ENCODE data around the gene SDCBP2.

The SDCBP2 gene

DNA sequence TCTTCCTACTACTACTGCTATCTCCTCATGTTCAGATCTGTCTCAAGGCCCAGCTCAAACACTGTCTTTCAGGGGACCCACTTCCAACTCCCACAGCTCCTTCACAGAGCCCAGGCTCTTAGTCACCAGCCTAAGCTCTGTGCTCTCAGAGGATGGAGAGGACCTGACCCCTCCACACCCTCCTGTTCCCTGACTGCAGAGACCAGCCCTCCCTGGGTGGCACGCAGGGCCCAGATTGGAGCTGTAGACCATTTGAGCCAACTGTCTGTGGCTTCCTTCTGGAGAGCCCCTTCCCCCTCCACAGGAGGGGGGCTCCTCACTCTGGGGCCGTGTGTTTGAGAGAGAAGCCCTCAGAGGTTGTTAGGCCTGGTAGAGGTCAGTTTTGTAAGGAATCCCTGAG is 53.0 kb downstream of the SDCBP2 start:
- H3K9me3 Mint-ChIP-seq, result no peaks in the 10 kb centered on the region
- no peak overlapping the region for H3K27ac Mint-ChIP-seq
- no peaks in the 10 kb centered on the region for H3K27me3 Mint-ChIP-seq (ENCODE audit: low read depth)
- H3K36me3 Mint-ChIP-seq (ENCODE audit: low read depth), result no peaks in the 10 kb centered on the region
- no peak overlapping the region for H3K4me3 Mint-ChIP-seq
- no peaks in the 10 kb centered on the region for H3K4me1 Mint-ChIP-seq (ENCODE audit: low read depth)

DNA sequence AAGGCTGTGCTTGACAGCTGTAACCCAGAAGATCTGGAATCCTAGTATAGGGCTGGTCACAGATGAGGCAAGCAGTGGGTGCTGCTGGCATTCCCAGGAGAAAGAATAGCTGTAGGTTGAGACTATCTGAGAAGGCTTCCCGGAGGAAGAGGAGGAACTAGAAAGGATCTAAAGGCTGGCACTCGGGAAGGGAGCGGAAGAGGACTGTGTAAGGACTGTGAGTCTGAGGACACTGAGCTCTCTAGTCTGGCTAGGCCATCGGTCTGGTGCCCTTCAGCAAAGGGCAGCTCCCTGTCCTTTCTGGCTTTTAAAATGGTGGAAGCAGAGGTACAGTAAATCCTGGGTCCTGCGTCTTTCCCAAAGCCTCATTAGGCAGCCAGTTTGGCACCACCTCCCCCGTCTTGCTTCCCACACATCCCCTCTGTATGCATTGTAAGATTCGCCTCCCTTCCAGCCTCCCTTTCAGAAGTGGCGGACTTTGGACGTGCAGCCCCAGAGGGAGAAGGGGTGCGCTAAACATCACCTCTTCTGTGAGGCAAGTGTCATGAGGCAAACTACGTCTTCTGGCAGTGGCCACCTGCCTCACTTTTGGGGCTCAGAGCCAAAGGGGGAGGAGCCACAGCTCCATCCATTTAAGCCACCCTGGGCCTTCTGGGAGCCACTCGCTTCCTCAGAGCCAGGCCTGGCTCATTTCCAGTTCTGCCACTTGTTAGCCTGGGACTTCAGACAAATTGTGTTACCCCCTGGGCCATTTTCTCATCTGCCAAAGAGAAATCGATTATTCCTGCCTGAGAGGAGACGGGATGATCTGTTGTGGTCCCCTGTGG is 54.2 kb downstream of the SDCBP2 start:
- Mint-ChIP-seq H3K9me3 (no peaks in the 10 kb centered on the region), H3K27me3 (ENCODE audit: low read depth) (no peaks in the 10 kb centered on the region), H3K4me3 (no peak overlapping the region), H3K4me1 (ENCODE audit: low read depth) (no peaks in the 10 kb centered on the region), H3K27ac (no peak overlapping the region), H3K36me3 (ENCODE audit: low read depth) (no peaks in the 10 kb centered on the region)

DNA sequence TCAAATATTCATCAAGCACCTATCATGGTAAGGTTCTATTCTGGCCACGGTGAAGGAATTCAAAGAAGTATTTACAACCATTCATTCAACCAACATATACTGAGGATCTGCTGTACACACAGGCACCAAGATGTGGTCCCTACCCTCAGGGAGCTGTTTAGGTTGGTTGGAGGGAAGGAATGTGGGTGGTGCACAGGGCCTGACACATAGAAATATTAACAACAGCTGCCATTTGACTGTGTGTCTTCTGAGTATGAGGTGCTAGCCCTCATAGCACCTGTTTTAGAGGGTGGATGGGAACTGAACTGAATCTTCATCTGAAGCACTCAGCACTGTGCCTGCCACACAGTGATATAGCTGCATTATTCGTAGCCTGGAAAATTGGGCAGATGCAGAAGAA is 55.6 kb downstream of the SDCBP2 start:
- H3K4me1 Mint-ChIP-seq (ENCODE audit: low read depth), result no peaks in the 10 kb centered on the region
- H3K27me3 Mint-ChIP-seq (ENCODE audit: low read depth), result no peaks in the 10 kb centered on the region
- H3K9me3 Mint-ChIP-seq, result no peaks in the 10 kb centered on the region
- no peak overlapping the region for H3K27ac Mint-ChIP-seq
- H3K36me3 Mint-ChIP-seq (ENCODE audit: low read depth), result no peaks in the 10 kb centered on the region
- H3K4me3 Mint-ChIP-seq, result no peak overlapping the region

DNA sequence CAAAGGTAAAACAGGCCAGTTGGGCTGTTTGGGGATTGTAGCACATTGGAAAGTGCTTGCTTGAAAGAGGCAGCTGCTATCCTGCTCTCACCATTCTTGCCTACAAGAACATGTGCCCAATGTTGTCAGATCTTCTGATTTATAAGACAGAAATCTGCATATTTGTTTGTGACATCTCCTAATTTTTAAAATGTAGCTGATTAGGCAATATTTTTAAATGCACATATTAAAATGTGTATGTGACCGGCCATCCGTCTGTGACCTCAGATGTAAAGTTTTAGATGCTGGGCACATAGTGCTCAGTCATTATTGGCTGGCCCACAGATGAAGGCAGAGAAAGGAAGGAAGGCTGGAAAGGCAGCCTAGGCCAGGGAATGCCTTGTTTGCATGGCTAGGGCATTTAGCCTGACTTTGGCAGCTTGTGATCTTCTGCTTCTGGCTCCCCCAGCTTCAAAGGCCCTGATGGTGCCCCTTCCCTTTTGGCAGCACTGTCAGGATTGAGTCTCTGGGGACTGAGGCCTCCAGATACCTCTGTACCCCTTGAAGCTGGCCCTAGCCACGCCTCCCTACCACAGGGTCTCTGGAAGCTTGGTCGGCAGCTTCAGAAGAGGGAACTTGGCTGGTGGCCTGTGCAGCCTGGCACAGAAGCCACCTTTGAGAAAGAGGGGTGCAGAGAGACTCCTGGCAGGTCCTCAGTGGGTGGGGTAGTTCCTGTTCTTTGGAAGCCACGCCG is 56.4 kb downstream of the SDCBP2 start:
- Mint-ChIP-seq H3K4me3 (no peak overlapping the region), H3K9me3 (no peaks in the 10 kb centered on the region), H3K27me3 (ENCODE audit: low read depth) (no peaks in the 10 kb centered on the region), H3K4me1 (ENCODE audit: low read depth) (no peaks in the 10 kb centered on the region), H3K27ac (no peak overlapping the region), H3K36me3 (ENCODE audit: low read depth) (no peaks in the 10 kb centered on the region)

DNA sequence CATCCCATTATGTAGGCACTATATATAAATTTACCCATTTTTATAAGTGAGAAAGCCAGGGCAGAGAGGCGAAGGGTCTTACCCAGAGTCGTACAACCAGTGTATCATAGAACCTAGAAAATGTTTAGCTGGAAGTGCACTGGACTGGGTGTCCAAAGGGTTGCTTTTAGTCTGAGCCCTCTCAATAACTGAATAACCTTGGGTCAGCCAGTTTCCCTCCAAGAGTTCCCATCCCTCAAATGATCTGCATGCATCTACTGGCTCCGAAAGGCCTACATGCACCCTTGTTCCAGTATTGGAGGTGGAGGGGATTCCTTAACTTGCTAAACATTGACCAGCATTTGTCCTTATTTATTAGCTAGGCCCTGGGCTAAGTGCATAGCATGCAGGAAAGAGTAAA is 59.1 kb downstream of the SDCBP2 start:
- Mint-ChIP-seq H3K27ac (no peak overlapping the region), H3K4me1 (ENCODE audit: low read depth) (peaks cover 15% of the 10 kb centered on the region), H3K9me3 (no peaks in the 10 kb centered on the region), H3K36me3 (ENCODE audit: low read depth) (no peaks in the 10 kb centered on the region), H3K27me3 (ENCODE audit: low read depth) (no peaks in the 10 kb centered on the region), H3K4me3 (no peak overlapping the region)

DNA sequence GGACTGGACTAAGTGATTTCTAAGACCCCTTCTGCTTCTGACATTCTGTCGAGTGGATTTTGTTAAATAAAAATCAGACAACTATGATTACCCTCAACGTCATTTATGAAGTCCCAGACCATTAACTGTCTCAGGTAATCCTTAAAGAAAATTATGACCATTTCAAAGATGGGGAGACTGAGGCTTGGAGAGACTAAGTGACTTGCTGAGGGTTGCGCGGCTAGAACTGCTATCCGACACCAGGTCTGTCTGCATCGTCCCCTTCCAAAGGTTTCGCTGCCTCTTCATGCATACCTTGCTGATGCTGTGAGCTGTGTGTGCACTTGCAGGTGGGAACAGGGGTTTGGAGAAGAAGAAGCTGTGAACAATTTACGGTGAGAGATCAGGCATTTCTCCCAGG is 59.7 kb downstream of the SDCBP2 start:
- H3K27me3 Mint-ChIP-seq (ENCODE audit: low read depth), result no peaks in the 10 kb centered on the region
- H3K9me3 Mint-ChIP-seq, result no peaks in the 10 kb centered on the region
- H3K36me3 Mint-ChIP-seq (ENCODE audit: low read depth), result no peaks in the 10 kb centered on the region
- no peak overlapping the region for H3K27ac Mint-ChIP-seq
- H3K4me1 Mint-ChIP-seq (ENCODE audit: low read depth), result peaks cover 15% of the 10 kb centered on the region
- no peak overlapping the region for H3K4me3 Mint-ChIP-seq

DNA sequence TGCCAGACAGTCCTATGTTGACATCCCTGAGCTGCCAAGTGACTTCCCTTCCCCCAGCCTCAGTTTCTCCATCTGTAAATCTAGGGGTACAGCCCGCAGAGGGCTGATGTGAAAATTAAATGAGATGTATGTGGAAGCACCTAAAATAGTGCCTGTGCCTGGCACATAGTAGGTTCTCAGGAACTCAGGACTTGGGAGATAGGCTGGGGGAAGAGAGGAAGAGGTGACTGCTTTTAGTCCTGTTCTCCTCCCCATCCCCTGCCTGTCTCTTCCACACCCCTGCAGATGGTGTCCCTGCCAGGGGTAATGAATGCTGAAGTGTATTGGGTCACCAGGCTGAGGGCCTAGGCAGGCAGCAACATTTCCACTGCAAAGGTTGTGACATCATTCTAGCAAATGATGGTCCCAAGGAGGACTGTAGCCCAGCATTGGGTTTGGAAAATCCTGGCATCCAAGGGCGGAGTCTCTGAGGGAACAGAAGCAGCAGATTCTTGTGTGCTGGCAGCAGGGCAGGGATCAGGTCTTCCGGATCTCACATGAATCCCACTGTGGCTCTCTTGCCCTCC is 61.0 kb downstream of the SDCBP2 start:
- no peaks in the 10 kb centered on the region for H3K36me3 Mint-ChIP-seq (ENCODE audit: low read depth)
- peaks cover 15% of the 10 kb centered on the region for H3K4me1 Mint-ChIP-seq (ENCODE audit: low read depth)
- H3K27ac Mint-ChIP-seq, result no peak overlapping the region
- H3K4me3 Mint-ChIP-seq, result peak overlapping the region; percentile 38
- H3K27me3 Mint-ChIP-seq (ENCODE audit: low read depth), result no peaks in the 10 kb centered on the region
- peaks cover 5% of the 10 kb centered on the region for H3K9me3 Mint-ChIP-seq

DNA sequence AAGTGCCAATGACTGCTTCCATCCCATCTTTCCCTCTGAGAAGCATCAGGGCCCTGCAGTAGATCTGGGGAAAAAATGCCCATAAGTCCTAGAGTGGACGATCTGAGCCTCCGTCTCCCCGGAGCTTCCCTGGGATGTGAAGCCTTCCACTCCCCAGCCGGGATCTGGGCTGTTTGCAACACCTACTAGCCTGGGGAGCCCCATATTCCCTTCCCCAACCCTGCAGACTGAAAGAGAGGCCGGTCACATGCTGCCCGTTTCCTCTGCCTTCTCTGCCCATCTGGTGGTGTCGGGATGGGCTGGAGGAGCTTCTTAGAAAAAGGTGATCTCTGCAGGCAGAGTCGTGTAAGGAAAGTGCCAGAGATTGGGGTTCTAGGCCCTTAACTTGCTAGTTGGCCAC is 61.8 kb downstream of the SDCBP2 start:
- Mint-ChIP-seq H3K4me3 (peak overlapping the region; percentile 79), H3K9me3 (peaks cover 10% of the 10 kb centered on the region), H3K27ac (no peak overlapping the region), H3K4me1 (ENCODE audit: low read depth) (peaks cover 15% of the 10 kb centered on the region), H3K27me3 (ENCODE audit: low read depth) (peaks cover 3% of the 10 kb centered on the region), H3K36me3 (ENCODE audit: low read depth) (peaks cover 3% of the 10 kb centered on the region)

DNA sequence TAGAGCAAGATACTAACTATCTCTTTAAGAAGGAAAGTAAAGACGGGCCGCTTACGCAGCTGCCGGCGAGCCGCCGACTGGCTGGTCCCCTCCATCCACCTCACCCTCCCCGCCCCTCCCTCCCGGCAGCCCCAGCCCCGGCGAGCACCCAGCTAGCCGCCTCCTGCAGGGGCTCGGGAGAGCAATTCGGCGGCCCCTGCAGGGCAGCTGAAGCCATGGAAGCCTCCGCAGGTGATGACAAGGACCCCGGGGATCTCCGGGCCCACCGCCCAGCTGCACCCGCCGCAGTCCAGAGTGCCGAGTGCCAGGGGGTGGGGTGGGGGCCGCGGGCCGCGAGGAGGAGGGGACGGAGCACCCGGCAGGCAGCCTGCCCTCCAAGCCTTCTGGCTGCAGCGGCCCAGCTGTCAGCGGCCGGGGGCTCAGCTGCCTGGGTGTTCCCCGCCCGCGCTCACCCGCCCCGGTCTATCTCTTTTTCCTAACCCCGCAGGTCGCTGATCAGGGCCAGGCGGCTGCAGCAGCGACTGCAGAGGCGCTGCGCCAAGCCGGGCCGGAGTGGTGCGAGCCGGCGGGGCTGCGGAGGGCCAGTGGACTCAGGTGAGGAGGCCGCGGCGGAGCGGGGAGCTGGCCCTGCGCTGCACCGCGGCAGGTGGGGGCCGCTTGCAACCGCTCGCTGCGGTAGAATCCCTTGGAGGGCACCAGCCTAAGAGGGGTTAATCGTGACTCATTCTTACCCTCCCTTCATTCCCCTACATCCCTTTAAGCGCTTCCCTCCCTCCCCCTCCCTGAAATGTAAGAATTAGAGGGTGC is 62.6 kb downstream of the SDCBP2 start, which contains the start of gene SNPH:
TSS of gene SNPH (plus strand) at position 128 of the 807 bp plus-strand sequence. CDS start 29,946 bp downstream, outside the sequence.
- H3K4me3 Mint-ChIP-seq, result peak within 1 kb of the TSS; percentile 85
- H3K36me3 Mint-ChIP-seq (ENCODE audit: low read depth), result peaks cover 3% of the 10 kb centered on the region
- peak within 1 kb of the TSS; percentile 72 for H3K27ac Mint-ChIP-seq
- H3K4me1 Mint-ChIP-seq (ENCODE audit: low read depth), result peaks cover 15% of the 10 kb centered on the region
- H3K9me3 Mint-ChIP-seq, result peaks cover 11% of the 10 kb centered on the region
- H3K27me3 Mint-ChIP-seq (ENCODE audit: low read depth), result peaks cover 4% of the 10 kb centered on the region

DNA sequence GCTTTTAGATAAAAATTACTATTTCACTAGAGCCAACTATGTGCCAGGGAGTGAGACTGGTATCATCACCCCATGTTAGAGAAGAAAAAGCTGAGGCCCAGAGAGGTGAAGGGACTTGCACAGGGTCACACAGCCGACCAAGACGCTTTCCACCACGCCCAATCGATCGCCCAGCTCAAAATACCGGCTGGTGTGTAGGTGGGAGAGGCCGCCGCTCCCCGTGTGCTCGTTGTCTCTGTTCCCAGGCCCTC is 63.1 kb downstream of the SDCBP2 start:
- peaks cover 4% of the 10 kb centered on the region for H3K27me3 Mint-ChIP-seq (ENCODE audit: low read depth)

DNA sequence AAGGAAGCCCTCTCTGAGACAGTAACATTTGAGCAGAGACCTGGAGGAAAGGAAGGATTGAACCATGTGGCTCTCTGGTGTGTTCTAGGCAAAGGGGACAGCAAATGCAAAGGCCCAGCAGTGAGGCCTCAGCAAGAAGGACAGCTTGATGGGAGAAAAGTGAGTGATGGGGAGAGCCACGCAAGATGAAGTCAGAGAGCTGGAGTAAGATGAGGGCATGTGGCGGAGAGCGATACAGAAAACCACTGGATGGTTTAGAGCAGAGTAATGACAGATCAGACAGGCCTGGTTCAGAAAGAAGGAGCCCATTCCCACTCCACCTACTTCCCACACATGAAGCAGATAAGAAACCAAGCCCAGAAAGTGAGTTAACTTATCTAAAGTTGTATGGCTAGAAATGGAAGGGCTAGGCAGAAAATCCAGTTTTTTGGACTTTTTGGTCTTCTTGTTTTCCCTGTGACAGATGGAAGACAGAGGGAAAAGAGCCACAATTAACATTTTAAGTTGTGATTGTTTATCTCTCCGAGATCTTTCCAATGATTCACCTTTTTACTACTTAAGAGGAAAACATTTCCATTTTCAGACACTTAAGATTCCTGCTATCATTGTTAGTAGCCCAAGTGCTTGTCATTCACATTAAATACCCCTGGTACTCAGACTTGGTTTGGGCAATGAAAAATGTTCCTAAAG is 63.6 kb downstream of the SDCBP2 start:
- Mint-ChIP-seq H3K27me3 (ENCODE audit: low read depth) (peaks cover 4% of the 10 kb centered on the region), H3K4me3 (peak overlapping the region; percentile 85), H3K27ac (peak overlapping the region; percentile 72), H3K9me3 (peaks cover 11% of the 10 kb centered on the region), H3K36me3 (ENCODE audit: low read depth) (peaks cover 3% of the 10 kb centered on the region), H3K4me1 (ENCODE audit: low read depth) (peaks cover 15% of the 10 kb centered on the region)

More for the DNA sequence above, 63.1 kb downstream of the SDCBP2 start:
- H3K27ac Mint-ChIP-seq, result peak overlapping the region; percentile 72
- H3K4me3 Mint-ChIP-seq, result peak overlapping the region; percentile 85
- H3K4me1 Mint-ChIP-seq (ENCODE audit: low read depth), result peaks cover 15% of the 10 kb centered on the region
- H3K9me3 Mint-ChIP-seq, result peaks cover 11% of the 10 kb centered on the region
- peaks cover 3% of the 10 kb centered on the region for H3K36me3 Mint-ChIP-seq (ENCODE audit: low read depth)

DNA sequence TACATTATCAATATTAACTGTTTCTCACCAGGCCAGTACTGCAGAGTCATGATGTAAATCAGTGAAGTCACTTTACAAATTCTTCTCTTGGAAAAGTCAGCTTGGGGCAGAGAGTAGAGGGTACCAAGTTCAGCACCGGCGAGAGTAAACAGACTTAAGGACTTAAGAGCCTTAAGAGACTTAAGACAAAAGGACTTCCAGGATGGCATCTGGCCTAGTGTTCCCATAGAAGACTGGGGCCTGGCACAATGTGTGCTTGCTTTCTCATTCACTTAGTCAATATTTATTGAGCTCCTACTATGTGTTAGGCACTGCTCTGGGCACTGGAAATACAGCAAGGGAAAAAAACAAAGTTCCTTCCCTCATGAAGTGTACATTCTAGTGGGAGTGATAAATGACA is 64.2 kb downstream of the SDCBP2 start:
- H3K4me1 Mint-ChIP-seq (ENCODE audit: low read depth), result peaks cover 15% of the 10 kb centered on the region
- H3K27ac Mint-ChIP-seq, result no peak overlapping the region
- peaks cover 3% of the 10 kb centered on the region for H3K36me3 Mint-ChIP-seq (ENCODE audit: low read depth)
- peaks cover 4% of the 10 kb centered on the region for H3K27me3 Mint-ChIP-seq (ENCODE audit: low read depth)
- peaks cover 11% of the 10 kb centered on the region for H3K9me3 Mint-ChIP-seq
- H3K4me3 Mint-ChIP-seq, result peak overlapping the region; percentile 76

DNA sequence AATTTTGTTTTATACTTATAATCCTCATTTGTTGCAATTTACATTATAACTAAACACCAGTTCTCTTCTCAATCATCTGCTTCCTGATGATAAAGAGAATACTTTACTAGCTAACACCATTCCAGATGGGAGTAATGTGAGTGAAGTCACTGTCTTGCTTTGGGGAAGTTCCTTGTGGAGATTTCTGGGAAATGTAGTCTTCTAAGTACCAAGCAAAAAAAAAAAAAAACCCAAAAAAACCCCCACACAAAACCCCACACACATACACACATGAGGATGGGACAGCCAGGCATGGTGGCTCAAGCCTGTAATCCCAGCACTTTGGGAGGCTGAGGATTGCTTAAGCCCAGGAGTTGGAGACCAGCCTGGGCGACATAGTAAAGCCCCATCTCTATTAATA is 65.1 kb downstream of the SDCBP2 start:
- Mint-ChIP-seq H3K4me1 (ENCODE audit: low read depth) (peaks cover 15% of the 10 kb centered on the region), H3K9me3 (peaks cover 11% of the 10 kb centered on the region), H3K27me3 (ENCODE audit: low read depth) (peaks cover 4% of the 10 kb centered on the region), H3K27ac (no peak overlapping the region), H3K36me3 (ENCODE audit: low read depth) (peaks cover 3% of the 10 kb centered on the region), H3K4me3 (no peak overlapping the region)

Measured in T-helper 1 cell treated with Interleukin-12 subunit alpha and Interleukin-12 subunit beta and Interleukin-4 antibody, amounts not matched to agents 30 μg/mL and 1 μg/mL, for 36 hours (primary cell).